Central memory CD8-positive, alpha-beta T cell (primary cell): ENCODE measurements around the gene DHCR7.
A peak's percentile ranks its signal among the peaks of the same experiment; 100 is the strongest.

Experiments used
- ATAC-seq: fragments of 150-1000 bp; cut with Tn5 transposase; replicated peaks from 2 replicates; pipeline ENCODE4 v1.10.0; 2022; ENCODE audit warnings: mild to moderate bottlenecking, moderate FRiP score, moderate number of reproducible peaks; ENCODE audit not compliant: poor library complexity, severe bottlenecking; ENCODE audit errors: extremely low read depth
- DNase-seq, 2 donors: peaks; one replicate each; pipeline ENCODE4 v3.0.0; 2021; ENCODE audit warnings: low spot score in 2 of 2
- H3K27ac Mint-ChIP-seq: one replicate; pipeline ENCODE4 v1.8.0; 2022; ENCODE audit warnings: low read depth, mild to moderate bottlenecking, moderate library complexity, mixed read lengths
- H3K27me3 Mint-ChIP-seq: one replicate; pipeline ENCODE4 v1.8.0; 2022; ENCODE audit warnings: mixed read lengths
- H3K36me3 Mint-ChIP-seq: one replicate; pipeline ENCODE4 v1.8.0; 2022; ENCODE audit warnings: mild to moderate bottlenecking, moderate library complexity, mixed read lengths; ENCODE audit not compliant: insufficient read depth
- H3K4me1 Mint-ChIP-seq: one replicate; pipeline ENCODE4 v1.8.0; 2022; ENCODE audit warnings: mixed read lengths
- H3K4me3 Mint-ChIP-seq: one replicate; pipeline ENCODE4 v1.8.0; 2022; ENCODE audit warnings: mild to moderate bottlenecking, moderate library complexity, mixed read lengths
- H3K9me3 Mint-ChIP-seq: one replicate; pipeline ENCODE4 v1.8.0; 2022; ENCODE audit warnings: mixed read lengths

The DHCR7 gene

GRCh38 chr11:71450507-71450906 is 2.3 kb upstream of the DHCR7 start:
- Mint-ChIP-seq H3K36me3 (peaks cover 19% of the 10 kb centered on the region), H3K4me1 (peaks cover 56% of the 10 kb centered on the region), H3K9me3 (no peaks in the 10 kb centered on the region), H3K4me3 (peak overlapping the region; percentile 28), H3K27me3 (no peaks in the 10 kb centered on the region), H3K27ac (peak overlapping the region; percentile 39)
- DNase-seq: no peak
- ATAC-seq: no peak

DNA sequence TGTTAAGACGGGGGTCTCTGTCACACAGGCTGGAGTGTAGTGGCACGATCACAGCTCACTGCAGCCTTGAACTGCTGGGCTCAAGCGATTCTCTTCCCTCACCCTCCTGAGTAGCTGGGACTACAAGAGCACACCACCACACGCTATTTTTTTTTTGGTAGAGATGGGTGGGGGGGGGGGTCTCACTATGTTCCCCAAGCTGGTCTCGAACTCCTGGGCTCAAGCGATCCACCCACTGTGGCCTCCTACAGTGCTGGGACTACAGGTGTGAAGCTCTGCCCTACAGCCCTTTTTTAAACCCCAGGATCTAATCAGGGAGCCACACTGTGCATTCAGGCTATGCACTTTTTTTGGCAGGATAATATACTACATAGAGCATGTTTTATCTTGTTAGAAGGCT is 1.4 kb upstream of the DHCR7 start:
- no peak for DNase-seq
- H3K27ac Mint-ChIP-seq: peak overlapping the region; percentile 92
- ATAC-seq: no peak
- no peaks in the 10 kb centered on the region for H3K27me3 Mint-ChIP-seq
- H3K9me3 Mint-ChIP-seq: no peaks in the 10 kb centered on the region
- H3K36me3 Mint-ChIP-seq: peaks cover 19% of the 10 kb centered on the region
- H3K4me3 Mint-ChIP-seq: peak overlapping the region; percentile 86
- peaks cover 48% of the 10 kb centered on the region for H3K4me1 Mint-ChIP-seq

GRCh38 chr11:71447791-71448256 is 369 bp downstream of the DHCR7 start:
- Mint-ChIP-seq H3K36me3 (peaks cover 19% of the 10 kb centered on the region), H3K4me3 (peak overlapping the region; percentile 86), H3K27me3 (no peaks in the 10 kb centered on the region), H3K9me3 (no peaks in the 10 kb centered on the region), H3K4me1 (peaks cover 38% of the 10 kb centered on the region), H3K27ac (peak overlapping the region; percentile 92)
- peak; percentile 35 for ATAC-seq
- DNase-seq: peak in 1 of 2 donors; percentile 20

GRCh38 chr11:71446942-71447688 is 1.1 kb downstream of the DHCR7 start:
- ATAC-seq (no peak), DNase-seq (no peak)
- H3K27ac Mint-ChIP-seq: peak overlapping the region; percentile 92
- no peaks in the 10 kb centered on the region for H3K9me3 Mint-ChIP-seq
- H3K27me3 Mint-ChIP-seq: no peaks in the 10 kb centered on the region
- H3K4me3 Mint-ChIP-seq: peak overlapping the region; percentile 86
- peaks cover 14% of the 10 kb centered on the region for H3K36me3 Mint-ChIP-seq
- peaks cover 33% of the 10 kb centered on the region for H3K4me1 Mint-ChIP-seq

DNA sequence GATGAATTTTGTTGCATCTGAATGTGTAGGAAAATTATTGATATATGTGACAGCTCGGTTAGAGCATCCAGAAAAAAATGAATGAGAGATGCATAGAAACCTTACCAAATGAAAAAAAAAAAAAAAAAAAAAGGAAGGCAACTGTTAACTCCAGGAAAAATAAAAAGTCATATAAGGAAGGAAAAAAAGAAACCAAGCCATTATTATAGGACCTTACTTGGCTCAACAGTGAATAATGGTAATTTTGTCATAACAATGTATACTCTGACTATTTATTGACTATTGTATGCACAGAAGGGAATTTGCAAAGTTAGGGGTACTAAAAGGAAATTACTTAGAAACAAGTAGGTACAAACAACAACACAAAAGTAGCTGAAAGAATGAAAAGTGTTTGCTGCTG is 2.0 kb downstream of the DHCR7 start:
- peaks cover 14% of the 10 kb centered on the region for H3K36me3 Mint-ChIP-seq
- ATAC-seq: no peak
- H3K27ac Mint-ChIP-seq: no peak overlapping the region
- peaks cover 23% of the 10 kb centered on the region for H3K4me1 Mint-ChIP-seq
- H3K9me3 Mint-ChIP-seq: no peaks in the 10 kb centered on the region
- no peak for DNase-seq
- H3K27me3 Mint-ChIP-seq: no peaks in the 10 kb centered on the region
- H3K4me3 Mint-ChIP-seq: no peak overlapping the region

GRCh38 chr11:71444811-71445210 is 3.4 kb downstream of the DHCR7 start:
- Mint-ChIP-seq H3K4me1 (peaks cover 14% of the 10 kb centered on the region), H3K27me3 (no peaks in the 10 kb centered on the region), H3K36me3 (peaks cover 18% of the 10 kb centered on the region), H3K4me3 (no peak overlapping the region), H3K27ac (no peak overlapping the region), H3K9me3 (no peaks in the 10 kb centered on the region)
- ATAC-seq (no peak), DNase-seq (no peak)

DNA sequence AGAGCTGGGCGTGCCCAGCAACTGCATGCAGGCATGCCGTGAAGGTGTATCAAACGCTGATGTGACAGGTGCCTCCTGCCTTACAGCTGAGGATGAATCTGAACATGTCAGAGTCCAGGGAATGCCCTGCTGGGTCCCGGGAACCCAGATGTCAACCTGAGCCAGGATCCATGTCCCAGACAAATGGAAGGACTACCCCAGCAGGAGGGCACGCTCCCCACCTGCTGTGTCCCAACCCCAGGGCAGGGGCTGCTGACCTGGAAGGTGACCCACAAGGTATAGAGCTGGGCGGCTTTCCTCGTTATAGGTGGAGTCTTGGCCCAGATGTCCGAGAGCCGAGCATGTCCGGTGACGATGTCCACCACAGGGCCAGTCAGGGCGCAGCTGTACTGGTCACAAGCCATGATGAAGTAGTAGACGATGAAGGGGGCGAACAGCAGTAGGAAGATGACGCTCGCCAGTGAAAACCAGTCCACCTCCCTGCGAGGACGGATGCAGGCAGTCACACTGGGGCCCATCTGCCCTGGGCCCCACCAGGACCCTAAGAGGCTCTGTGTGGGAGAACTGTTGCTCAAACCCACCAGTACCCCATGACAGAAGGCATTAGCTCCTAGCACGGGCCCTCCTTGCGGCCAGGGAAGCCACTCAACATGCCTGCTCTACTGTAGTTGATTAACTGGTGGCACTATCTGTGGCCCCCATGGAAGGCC is 4.3 kb downstream of the DHCR7 start:
- no peak for DNase-seq
- H3K27me3 Mint-ChIP-seq: no peaks in the 10 kb centered on the region
- ATAC-seq: no peak
- peaks cover 18% of the 10 kb centered on the region for H3K36me3 Mint-ChIP-seq
- H3K4me3 Mint-ChIP-seq: no peak overlapping the region
- H3K9me3 Mint-ChIP-seq: no peaks in the 10 kb centered on the region
- peaks cover 5% of the 10 kb centered on the region for H3K4me1 Mint-ChIP-seq
- no peak overlapping the region for H3K27ac Mint-ChIP-seq

DNA sequence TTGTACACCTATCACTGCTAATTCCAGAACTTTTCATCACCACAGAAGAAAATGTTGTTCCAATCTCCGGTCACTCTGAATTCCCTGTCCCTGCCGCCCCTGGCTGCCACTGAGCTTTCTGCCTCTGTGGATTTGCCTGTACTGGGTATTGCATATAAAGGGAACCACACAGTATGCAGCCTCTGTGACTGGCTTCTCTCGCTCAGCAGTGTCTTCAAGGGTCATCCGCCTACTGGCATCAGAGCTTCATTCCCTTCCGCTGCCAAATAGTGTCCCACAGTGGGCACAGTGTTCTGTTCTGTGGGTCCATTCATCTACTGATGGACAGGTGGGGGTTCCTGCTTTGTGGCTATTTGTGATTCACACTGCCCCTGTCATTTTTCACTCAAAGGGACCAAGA is 5.3 kb downstream of the DHCR7 start:
- Mint-ChIP-seq H3K36me3 (peaks cover 14% of the 10 kb centered on the region), H3K9me3 (no peaks in the 10 kb centered on the region), H3K4me3 (no peak overlapping the region), H3K4me1 (peaks cover 5% of the 10 kb centered on the region), H3K27me3 (no peaks in the 10 kb centered on the region), H3K27ac (no peak overlapping the region)
- no peak for ATAC-seq
- DNase-seq: no peak

DNA sequence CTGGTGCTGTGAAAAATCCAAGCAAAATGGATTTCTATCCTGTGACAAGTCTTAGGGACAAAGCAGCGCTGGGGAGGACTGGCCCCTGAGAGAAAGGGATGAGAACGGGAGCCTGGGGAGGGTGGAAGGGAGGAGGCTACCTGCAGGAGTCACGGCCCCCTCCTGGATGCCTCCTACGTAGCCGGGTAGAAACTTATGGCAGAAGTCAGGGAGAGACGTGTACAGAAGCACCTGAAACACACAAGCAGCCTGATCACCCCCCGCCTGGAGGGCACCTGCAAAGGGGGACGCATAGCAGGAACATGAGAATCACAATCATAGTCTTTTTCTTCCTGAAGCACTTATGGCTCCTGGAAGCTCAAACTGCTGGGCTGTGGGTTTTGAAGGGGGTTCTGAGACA is 6.1 kb downstream of the DHCR7 start:
- H3K9me3 Mint-ChIP-seq: no peaks in the 10 kb centered on the region
- DNase-seq: no peak
- H3K36me3 Mint-ChIP-seq: peaks cover 14% of the 10 kb centered on the region
- H3K4me3 Mint-ChIP-seq: no peak overlapping the region
- H3K4me1 Mint-ChIP-seq: no peaks in the 10 kb centered on the region
- ATAC-seq: no peak
- no peak overlapping the region for H3K27ac Mint-ChIP-seq
- H3K27me3 Mint-ChIP-seq: no peaks in the 10 kb centered on the region

DNA sequence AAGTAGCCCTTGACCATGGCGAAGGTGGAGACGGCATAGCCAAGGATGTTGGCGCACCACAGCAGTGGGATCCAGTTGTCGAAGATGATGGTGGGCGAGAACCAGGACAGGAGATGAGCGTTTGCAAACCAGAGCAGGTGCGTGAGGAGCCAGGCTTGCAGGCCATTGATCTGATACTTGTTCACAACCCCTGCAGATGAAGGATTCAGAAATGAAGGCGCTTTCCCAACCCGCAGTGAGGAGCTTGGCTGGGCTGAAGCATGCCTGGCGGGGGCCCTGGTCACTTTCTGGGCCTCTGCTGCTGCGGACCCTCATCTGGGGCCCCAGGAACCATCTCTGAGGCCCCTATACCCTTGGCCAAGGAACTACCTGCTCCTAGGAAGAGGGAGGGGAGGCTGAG is 6.9 kb downstream of the DHCR7 start:
- DNase-seq: no peak
- H3K36me3 Mint-ChIP-seq: peaks cover 14% of the 10 kb centered on the region

GRCh38 chr11:71440021-71440755 is 8.0 kb downstream of the DHCR7 start:
- Mint-ChIP-seq H3K36me3 (peaks cover 15% of the 10 kb centered on the region), H3K9me3 (no peaks in the 10 kb centered on the region), H3K4me1 (no peaks in the 10 kb centered on the region), H3K4me3 (no peak overlapping the region), H3K27me3 (no peaks in the 10 kb centered on the region), H3K27ac (no peak overlapping the region)
- ATAC-seq (no peak), DNase-seq (no peak)

More for the DNA sequence above, 6.9 kb downstream of the DHCR7 start:
- ATAC-seq: no peak
- no peaks in the 10 kb centered on the region for H3K27me3 Mint-ChIP-seq
- no peaks in the 10 kb centered on the region for H3K4me1 Mint-ChIP-seq
- H3K9me3 Mint-ChIP-seq: no peaks in the 10 kb centered on the region
- H3K4me3 Mint-ChIP-seq: no peak overlapping the region
- no peak overlapping the region for H3K27ac Mint-ChIP-seq

DNA sequence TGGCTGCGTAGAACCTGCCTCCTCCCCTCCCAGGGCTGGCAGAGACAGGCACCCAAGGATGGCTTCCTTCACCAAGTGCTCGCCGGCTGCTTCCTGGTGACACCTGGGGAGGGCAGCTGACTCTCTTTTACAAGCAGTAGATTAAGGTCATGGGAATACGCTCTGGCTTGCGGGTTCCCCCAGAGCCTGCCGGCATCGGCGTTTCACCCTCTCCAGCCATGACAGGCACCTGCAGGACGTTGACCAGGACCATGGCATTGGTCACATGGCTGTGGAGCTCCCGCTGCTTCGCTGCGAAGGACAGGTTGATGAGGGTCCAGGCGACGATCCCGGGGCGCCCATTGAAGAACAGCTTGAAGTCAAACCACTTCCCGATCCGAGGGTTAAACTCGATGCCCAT is 9.5 kb downstream of the DHCR7 start:
- H3K36me3 Mint-ChIP-seq: peaks cover 8% of the 10 kb centered on the region
- ATAC-seq: no peak

More for the DNA sequence above, 9.5 kb downstream of the DHCR7 start:
- Mint-ChIP-seq H3K9me3 (no peaks in the 10 kb centered on the region), H3K27me3 (no peaks in the 10 kb centered on the region), H3K4me3 (no peak overlapping the region), H3K27ac (no peak overlapping the region), H3K4me1 (peaks cover 4% of the 10 kb centered on the region)
- DNase-seq: no peak
